ENCODE results near the gene SLC2A2.

DNA sequence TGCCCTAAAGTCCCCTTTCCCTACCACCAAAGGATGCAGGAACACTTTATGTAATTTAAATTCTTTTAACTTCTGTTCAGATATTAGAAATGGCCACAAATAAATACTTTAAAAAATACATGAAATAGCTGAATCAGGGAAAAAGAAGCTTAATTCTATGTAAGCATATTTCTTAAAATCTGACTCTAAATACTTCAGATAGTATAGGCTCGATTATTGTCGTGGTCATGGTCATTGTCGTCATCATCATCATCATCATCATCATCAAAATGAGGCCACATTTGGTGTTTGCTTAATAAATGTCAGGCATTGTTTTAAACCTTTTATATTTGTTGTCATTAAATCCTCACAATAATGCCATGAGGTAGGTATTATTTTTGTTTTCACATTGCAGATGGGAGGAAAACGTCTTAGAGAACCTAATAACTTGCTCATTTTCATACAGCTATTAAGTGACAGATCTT is 14.6 kb downstream of the SLC2A2 start:
- TF ChIP-seq, protein P1, sequence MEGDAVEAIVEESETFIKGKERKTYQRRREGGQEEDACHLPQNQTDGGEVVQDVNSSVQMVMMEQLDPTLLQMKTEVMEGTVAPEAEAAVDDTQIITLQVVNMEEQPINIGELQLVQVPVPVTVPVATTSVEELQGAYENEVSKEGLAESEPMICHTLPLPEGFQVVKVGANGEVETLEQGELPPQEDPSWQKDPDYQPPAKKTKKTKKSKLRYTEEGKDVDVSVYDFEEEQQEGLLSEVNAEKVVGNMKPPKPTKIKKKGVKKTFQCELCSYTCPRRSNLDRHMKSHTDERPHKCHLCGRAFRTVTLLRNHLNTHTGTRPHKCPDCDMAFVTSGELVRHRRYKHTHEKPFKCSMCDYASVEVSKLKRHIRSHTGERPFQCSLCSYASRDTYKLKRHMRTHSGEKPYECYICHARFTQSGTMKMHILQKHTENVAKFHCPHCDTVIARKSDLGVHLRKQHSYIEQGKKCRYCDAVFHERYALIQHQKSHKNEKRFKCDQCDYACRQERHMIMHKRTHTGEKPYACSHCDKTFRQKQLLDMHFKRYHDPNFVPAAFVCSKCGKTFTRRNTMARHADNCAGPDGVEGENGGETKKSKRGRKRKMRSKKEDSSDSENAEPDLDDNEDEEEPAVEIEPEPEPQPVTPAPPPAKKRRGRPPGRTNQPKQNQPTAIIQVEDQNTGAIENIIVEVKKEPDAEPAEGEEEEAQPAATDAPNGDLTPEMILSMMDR (IDR thresholded peaks at IDR 0.05; ENCODE audit: poor library complexity): no peak
- no peak for TF ChIP-seq EZH2 (IDR thresholded peaks at IDR 0.05; ENCODE audit: borderline replicate concordance)
